T-helper 1 cell treated with Interleukin-12 subunit alpha and Interleukin-12 subunit beta and Interleukin-4 antibody, amounts not matched to agents 30 μg/mL and 1 μg/mL, for 36 hours (primary cell): Measurements from ENCODE around the gene ATP9A.
"Not testable (repeated sequence)": the region's sequence is repeated elsewhere in the genome, so short reads cannot be mapped to it uniquely, and the experiment has no call there.

Source experiments
- H3K27ac Mint-ChIP-seq: one replicate; pipeline ENCODE4 v1.8.0; 2021; ENCODE audit warnings: mild to moderate bottlenecking, mixed read lengths
- H3K27me3 Mint-ChIP-seq: one replicate; pipeline ENCODE4 v1.8.0; 2021; ENCODE audit warnings: low read depth, mixed read lengths
- H3K36me3 Mint-ChIP-seq: one replicate; pipeline ENCODE4 v1.8.0; 2021; ENCODE audit warnings: low read depth, mixed read lengths
- H3K4me1 Mint-ChIP-seq: one replicate; pipeline ENCODE4 v1.8.0; 2021; ENCODE audit warnings: low read depth, mixed read lengths
- H3K4me3 Mint-ChIP-seq: one replicate; pipeline ENCODE4 v1.8.0; 2021; ENCODE audit warnings: mild to moderate bottlenecking, moderate library complexity, mixed read lengths
- H3K9me3 Mint-ChIP-seq: one replicate; pipeline ENCODE4 v1.8.0; 2021; ENCODE audit warnings: mixed read lengths

The ATP9A gene

GRCh38 chr20:51750037-51750769 lies 18.0 kb downstream of the ATP9A start:
- H3K4me1 Mint-ChIP-seq: peaks cover 3% of the 10 kb centered on the region
- H3K4me3 Mint-ChIP-seq: no peak overlapping the region
- no peak overlapping the region for H3K27ac Mint-ChIP-seq
- H3K9me3 Mint-ChIP-seq: no peaks in the 10 kb centered on the region
- no peaks in the 10 kb centered on the region for H3K36me3 Mint-ChIP-seq
- peaks cover 4% of the 10 kb centered on the region for H3K27me3 Mint-ChIP-seq

GRCh38 chr20:51749674-51750036 lies 18.5 kb downstream of the ATP9A start:
- peaks cover 3% of the 10 kb centered on the region for H3K4me1 Mint-ChIP-seq
- no peak overlapping the region for H3K27ac Mint-ChIP-seq
- H3K36me3 Mint-ChIP-seq: no peaks in the 10 kb centered on the region
- no peaks in the 10 kb centered on the region for H3K9me3 Mint-ChIP-seq
- no peak overlapping the region for H3K4me3 Mint-ChIP-seq
- H3K27me3 Mint-ChIP-seq: peaks cover 4% of the 10 kb centered on the region

- Mint-ChIP-seq H3K9me3 (no peaks in the 10 kb centered on the region), H3K36me3 (no peaks in the 10 kb centered on the region), H3K4me3 (no peak overlapping the region), H3K4me1 (peaks cover 6% of the 10 kb centered on the region), H3K27ac (no peak overlapping the region), H3K27me3 (peaks cover 4% of the 10 kb centered on the region)
Observed at GRCh38 chr20:51747182-51747911, 20.8 kb downstream of the ATP9A start.

- Mint-ChIP-seq H3K4me3 (no peak overlapping the region), H3K27ac (no peak overlapping the region), H3K4me1 (peaks cover 6% of the 10 kb centered on the region), H3K27me3 (peaks cover 4% of the 10 kb centered on the region), H3K36me3 (no peaks in the 10 kb centered on the region), H3K9me3 (no peaks in the 10 kb centered on the region)
Observed at GRCh38 chr20:51745804-51746203, 22.4 kb downstream of the ATP9A start.

GRCh38 chr20:51740838-51741237 lies 27.4 kb downstream of the ATP9A start:
- peaks cover 4% of the 10 kb centered on the region for H3K27me3 Mint-ChIP-seq
- H3K4me3 Mint-ChIP-seq: no peak overlapping the region
- H3K9me3 Mint-ChIP-seq: no peaks in the 10 kb centered on the region
- no peaks in the 10 kb centered on the region for H3K36me3 Mint-ChIP-seq
- peaks cover 3% of the 10 kb centered on the region for H3K4me1 Mint-ChIP-seq
- H3K27ac Mint-ChIP-seq: no peak overlapping the region

GRCh38 chr20:51740308-51740707 lies 27.9 kb downstream of the ATP9A start:
- H3K4me1 Mint-ChIP-seq, H3K27ac Mint-ChIP-seq, H3K27me3 Mint-ChIP-seq, H3K4me3 Mint-ChIP-seq, H3K9me3 Mint-ChIP-seq, H3K36me3 Mint-ChIP-seq: not testable (repeated sequence)

- no peaks in the 10 kb centered on the region for H3K9me3 Mint-ChIP-seq
- no peaks in the 10 kb centered on the region for H3K36me3 Mint-ChIP-seq
- H3K4me1 Mint-ChIP-seq: peaks cover 3% of the 10 kb centered on the region
- H3K4me3 Mint-ChIP-seq: no peak overlapping the region
- H3K27ac Mint-ChIP-seq: no peak overlapping the region
- H3K27me3 Mint-ChIP-seq: peaks cover 4% of the 10 kb centered on the region
Observed at GRCh38 chr20:51739722-51740249, 28.4 kb downstream of the ATP9A start.

GRCh38 chr20:51738877-51739447 lies 29.2 kb downstream of the ATP9A start:
- H3K27ac Mint-ChIP-seq: no peak overlapping the region
- H3K4me1 Mint-ChIP-seq: peaks cover 3% of the 10 kb centered on the region
- H3K9me3 Mint-ChIP-seq: no peaks in the 10 kb centered on the region
- peaks cover 4% of the 10 kb centered on the region for H3K27me3 Mint-ChIP-seq
- no peak overlapping the region for H3K4me3 Mint-ChIP-seq
- no peaks in the 10 kb centered on the region for H3K36me3 Mint-ChIP-seq

GRCh38 chr20:51738261-51738660 lies 29.9 kb downstream of the ATP9A start:
- H3K27me3 Mint-ChIP-seq, H3K4me1 Mint-ChIP-seq, H3K4me3 Mint-ChIP-seq, H3K36me3 Mint-ChIP-seq, H3K9me3 Mint-ChIP-seq, H3K27ac Mint-ChIP-seq: not testable (repeated sequence)

GRCh38 chr20:51736947-51737346 lies 31.2 kb downstream of the ATP9A start:
- Mint-ChIP-seq H3K4me1 (peaks cover 4% of the 10 kb centered on the region), H3K27ac (no peak overlapping the region), H3K4me3 (no peak overlapping the region), H3K9me3 (no peaks in the 10 kb centered on the region), H3K36me3 (no peaks in the 10 kb centered on the region), H3K27me3 (peaks cover 4% of the 10 kb centered on the region)

- peaks cover 4% of the 10 kb centered on the region for H3K4me1 Mint-ChIP-seq
- no peaks in the 10 kb centered on the region for H3K9me3 Mint-ChIP-seq
- H3K4me3 Mint-ChIP-seq: no peak overlapping the region
- H3K27me3 Mint-ChIP-seq: peaks cover 4% of the 10 kb centered on the region
- H3K36me3 Mint-ChIP-seq: no peaks in the 10 kb centered on the region
- no peak overlapping the region for H3K27ac Mint-ChIP-seq
Observed at GRCh38 chr20:51735728-51736600, 32.2 kb downstream of the ATP9A start.

GRCh38 chr20:51734876-51735720 lies 33.1 kb downstream of the ATP9A start:
- Mint-ChIP-seq H3K9me3 (no peaks in the 10 kb centered on the region), H3K4me3 (no peak overlapping the region), H3K27me3 (peaks cover 4% of the 10 kb centered on the region), H3K27ac (no peak overlapping the region), H3K36me3 (no peaks in the 10 kb centered on the region), H3K4me1 (peaks cover 4% of the 10 kb centered on the region)

GRCh38 chr20:51733070-51733469 lies 35.1 kb downstream of the ATP9A start:
- no peak overlapping the region for H3K27ac Mint-ChIP-seq
- no peaks in the 10 kb centered on the region for H3K36me3 Mint-ChIP-seq
- no peak overlapping the region for H3K4me3 Mint-ChIP-seq
- H3K4me1 Mint-ChIP-seq: peaks cover 4% of the 10 kb centered on the region
- H3K9me3 Mint-ChIP-seq: no peaks in the 10 kb centered on the region
- H3K27me3 Mint-ChIP-seq: no peaks in the 10 kb centered on the region
